CD4-positive, alpha-beta T cell treated with Interleukin-17A for 4 hours (primary cell): ENCODE data around the gene SPIN1.

Experiments used
- DNase-seq: peaks from one replicate; pipeline ENCODE4 v3.0.0-alpha.2; 2020; ENCODE audit warnings: mixed read lengths

Gene SPIN1

GRCh38 chr9:88502552-88503034, 114.3 kb downstream of the SPIN1 start:
- no peak for DNase-seq

- no peak for DNase-seq
These were observed 115.0 kb downstream of the SPIN1 start for GRCh38 chr9:88503081-88503844.

GRCh38 chr9:88503845-88504764, 115.9 kb downstream of the SPIN1 start:
- DNase-seq: no peak

GRCh38 chr9:88508326-88508725, 120.1 kb downstream of the SPIN1 start:
- no peak for DNase-seq

GRCh38 chr9:88511906-88512305, 123.7 kb downstream of the SPIN1 start:
- no peak for DNase-seq

GRCh38 chr9:88514247-88514646, 126.0 kb downstream of the SPIN1 start:
- DNase-seq: no peak

GRCh38 chr9:88521308-88521707, 133.1 kb downstream of the SPIN1 start:
- no peak for DNase-seq

- DNase-seq: no peak
These were observed 134.1 kb downstream of the SPIN1 start for GRCh38 chr9:88522360-88522759.

- no peak for DNase-seq
These were observed 134.8 kb downstream of the SPIN1 start for GRCh38 chr9:88523056-88523455.

GRCh38 chr9:88524911-88525310, 136.7 kb downstream of the SPIN1 start:
- no peak for DNase-seq

GRCh38 chr9:88527618-88528017, 139.4 kb downstream of the SPIN1 start:
- DNase-seq: no peak
